CD1c-positive myeloid dendritic cell (primary cell): Measurements from ENCODE around the gene LRFN4.

Source experiments
- DNase-seq: peaks from one replicate; pipeline ENCODE4 v3.0.0-alpha.2; 2016; ENCODE audit errors: extremely low spot score

The LRFN4 gene

GRCh38 chr11:66845143-66845875 lies 11.6 kb upstream of the LRFN4 start:
- DNase-seq: no peak

GRCh38 chr11:66845876-66846212 lies 11.0 kb upstream of the LRFN4 start:
- no peak for DNase-seq

DNA sequence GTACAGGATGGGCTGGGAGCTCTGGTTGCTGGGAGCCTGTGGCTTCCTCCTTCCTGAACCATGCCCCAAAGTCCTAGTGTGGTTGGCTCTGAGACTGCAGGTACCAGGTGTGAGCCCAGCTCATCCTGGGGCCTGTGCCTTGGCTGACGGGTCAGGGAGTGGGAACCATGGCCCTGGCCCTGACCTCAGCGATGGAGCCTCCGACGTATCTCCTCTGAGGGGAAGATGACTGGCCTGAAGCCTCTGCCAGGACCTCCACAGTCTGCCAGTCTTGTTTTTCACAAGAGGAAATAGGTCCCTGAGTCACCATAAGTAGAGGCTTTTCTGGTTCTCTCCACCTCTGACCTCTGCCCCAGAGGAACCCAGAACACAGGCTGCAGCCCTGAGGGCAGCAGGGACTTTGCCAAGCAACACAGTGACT lies 10.2 kb upstream of the LRFN4 start:
- peak; percentile 55 for DNase-seq

DNA sequence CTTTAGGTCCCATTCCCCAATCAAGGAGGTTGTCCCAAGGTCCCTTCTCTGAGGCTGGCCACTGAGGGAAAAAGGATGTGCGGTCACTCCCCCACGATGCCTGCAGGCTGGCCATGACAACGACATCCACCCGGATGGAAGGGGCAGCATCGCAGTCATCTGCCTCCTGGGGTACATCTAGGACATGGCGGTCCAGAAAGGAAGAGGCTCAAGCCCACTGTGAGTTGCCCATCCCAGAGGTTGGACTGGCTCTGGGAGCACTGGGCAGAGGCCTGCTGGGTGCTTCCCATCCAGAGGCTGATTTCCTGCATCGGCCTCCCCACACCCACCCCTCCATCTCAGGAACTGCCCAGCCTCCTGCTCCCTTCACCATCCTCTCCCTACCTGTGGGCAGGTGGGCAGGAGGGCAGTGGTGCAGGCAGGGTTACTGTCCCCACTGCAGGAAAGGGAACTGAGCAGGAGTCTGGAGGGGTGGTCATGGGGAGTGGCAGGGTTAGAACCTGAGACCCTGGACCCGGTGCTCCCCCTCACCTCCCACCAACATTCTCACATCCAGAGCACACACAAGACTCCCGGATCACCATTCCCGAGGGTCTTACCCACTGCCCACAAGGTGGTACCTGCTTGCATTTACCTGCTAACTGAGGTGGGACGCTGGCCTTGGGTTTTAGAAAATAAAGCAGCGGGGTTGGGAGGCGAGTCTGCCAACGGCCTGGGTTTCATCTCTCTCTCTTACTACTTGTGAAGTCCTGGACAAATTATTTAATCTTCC lies 9.2 kb upstream of the LRFN4 start:
- no peak for DNase-seq

DNA sequence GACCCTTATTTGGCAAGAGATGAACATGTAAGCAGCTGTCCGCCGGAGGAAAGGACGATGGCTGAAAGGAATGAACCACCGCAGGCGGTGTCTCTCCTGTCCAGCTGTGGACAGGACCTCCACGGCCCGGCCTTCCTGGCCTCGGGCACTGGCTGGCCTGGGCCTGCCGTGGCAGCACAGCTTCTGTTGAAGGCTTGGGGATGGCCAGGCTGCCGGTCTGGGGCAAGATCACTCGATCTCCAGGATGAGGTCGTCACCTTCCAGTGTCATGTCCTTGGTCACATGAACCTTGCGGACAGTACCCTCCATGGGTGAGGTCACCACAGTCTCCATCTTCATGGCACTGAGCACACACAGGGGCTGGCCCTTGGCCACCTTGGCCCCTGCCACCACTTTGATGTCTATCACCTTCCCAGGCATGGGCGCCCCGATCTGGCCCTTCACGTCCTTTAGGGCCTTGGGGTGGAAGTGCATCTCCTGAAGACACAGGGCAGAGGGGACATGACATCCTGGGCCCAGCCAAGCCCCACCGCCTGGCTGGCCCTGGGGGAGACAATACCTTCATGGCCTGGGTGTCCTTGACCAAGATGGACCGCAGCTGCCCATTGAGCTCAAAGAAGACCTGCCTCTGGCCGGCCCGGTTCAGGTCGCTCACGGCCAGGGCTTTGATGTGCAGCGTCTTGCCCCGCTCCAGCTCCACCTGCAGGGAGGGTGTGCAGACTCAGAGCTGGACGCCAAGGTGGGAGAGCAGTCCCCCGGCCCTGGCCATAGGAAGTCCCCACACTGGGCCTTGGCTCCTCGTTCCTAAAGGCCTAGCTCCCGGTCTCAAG lies 8.0 kb upstream of the LRFN4 start:
- DNase-seq: no peak

- no peak for DNase-seq
These were observed 7.2 kb upstream of the LRFN4 start for GRCh38 chr11:66849501-66850234.

- no peak for DNase-seq
These were observed 6.7 kb upstream of the LRFN4 start for GRCh38 chr11:66850235-66850587.

DNA sequence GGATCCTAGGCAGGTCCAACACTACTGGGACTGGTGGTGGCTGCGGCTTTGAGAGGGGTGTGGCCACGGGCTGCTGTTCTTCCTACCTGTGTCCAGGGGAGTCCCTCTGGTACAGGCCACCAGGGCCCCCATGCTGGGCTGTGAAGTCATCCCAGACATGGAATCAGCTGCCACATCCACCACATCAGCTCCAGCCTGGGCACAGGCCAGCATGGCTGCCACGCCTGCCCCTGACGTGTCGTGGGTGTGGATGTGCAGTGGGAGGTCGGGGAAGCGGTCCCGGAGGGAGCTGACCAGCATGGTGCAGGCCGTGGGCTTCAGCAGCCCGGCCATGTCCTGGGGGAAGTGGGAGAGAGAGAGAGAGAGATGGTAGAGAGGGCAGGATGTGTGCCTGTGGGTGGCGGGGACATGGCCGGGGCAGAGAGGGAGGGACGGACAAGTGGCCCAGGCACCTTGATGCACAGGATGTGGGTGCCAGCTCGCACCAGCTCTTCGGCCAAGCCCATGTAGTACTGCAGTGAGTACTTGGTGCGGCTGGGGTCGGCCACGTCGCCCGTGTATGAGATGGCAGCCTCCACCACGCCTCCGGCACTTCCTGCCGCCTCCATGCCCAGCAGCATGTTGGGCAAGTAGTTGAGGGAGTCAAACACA lies 6.2 kb upstream of the LRFN4 start:
- DNase-seq: no peak

- DNase-seq: no peak
These were observed 5.6 kb upstream of the LRFN4 start for GRCh38 chr11:66851239-66851596.

DNA sequence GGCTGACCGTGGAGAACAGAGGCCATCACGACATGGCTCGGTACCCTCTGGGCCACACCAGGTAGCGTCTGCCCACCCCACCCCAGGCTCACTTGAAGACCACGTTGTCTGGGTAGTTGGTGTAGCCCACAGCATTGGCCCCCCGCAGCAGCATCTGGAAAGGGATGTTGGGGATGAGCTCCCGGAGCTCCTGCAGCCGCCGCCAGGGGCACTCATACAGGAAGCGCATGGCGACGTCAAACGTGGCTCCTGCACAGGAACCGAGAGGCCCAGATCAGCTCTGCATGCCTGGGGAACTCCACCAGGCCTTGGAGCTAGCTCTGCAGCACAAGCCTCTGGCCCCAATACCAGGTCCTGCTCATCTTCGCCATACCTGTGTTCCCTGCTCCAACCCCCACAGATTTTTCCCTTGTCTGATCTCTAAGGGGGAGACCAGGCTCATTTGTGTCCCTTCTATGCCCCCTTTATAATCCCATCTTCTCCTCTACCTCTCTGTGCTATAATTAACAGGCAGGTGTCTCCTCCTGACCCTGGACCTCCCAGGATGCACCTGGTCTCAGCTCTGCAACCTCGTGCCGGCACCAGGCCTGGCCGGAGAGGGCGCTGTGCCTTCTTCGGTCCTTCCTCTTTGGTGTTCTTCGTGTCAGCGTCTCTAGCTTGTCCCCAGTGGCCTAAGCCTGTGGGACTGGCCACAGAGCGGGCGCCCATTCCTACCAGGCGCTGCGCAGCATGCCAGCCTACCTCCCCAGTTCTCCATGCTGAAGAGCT lies 5.0 kb upstream of the LRFN4 start:
- peak; percentile 58 for DNase-seq

DNA sequence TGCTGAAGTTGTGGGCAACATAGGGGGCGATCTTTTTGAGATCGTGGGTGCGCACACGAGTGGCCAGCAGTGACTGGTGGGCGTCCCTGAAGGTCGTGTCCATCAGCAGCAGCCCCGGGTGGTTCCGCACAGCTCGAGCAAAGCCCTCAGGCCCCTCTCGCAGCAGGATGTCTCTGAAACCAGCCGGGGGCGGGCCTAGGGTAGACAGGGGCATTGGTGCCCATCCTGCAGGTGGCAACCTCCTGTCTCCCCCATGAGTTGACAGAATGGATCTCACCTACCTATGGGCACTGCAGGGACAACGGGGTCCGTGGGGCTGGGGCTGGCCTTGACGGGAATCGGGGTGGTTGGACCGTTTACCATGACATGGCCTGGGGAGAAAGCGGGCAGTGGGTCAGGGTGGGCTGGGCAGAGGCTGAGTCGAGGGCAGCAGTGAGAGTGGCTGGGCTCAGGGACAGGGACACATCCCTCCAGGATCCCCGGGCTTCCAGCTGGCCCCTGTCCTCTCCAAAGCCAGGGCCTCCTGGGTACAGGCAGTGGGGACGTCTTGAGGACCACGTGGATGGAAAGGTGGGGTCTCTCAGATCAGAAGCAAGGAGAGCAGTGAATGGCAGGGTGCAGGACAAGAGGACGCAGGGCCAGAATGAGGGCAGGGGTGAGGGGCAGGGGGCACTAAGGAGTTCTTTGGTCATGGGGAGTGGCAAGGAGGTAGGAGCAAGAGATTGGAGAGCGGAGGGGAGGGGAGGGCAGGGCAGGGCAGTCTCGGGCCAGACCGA lies 4.2 kb upstream of the LRFN4 start:
- DNase-seq: no peak

- DNase-seq: no peak
These were observed 3.3 kb upstream of the LRFN4 start for GRCh38 chr11:66853242-66854229.

DNA sequence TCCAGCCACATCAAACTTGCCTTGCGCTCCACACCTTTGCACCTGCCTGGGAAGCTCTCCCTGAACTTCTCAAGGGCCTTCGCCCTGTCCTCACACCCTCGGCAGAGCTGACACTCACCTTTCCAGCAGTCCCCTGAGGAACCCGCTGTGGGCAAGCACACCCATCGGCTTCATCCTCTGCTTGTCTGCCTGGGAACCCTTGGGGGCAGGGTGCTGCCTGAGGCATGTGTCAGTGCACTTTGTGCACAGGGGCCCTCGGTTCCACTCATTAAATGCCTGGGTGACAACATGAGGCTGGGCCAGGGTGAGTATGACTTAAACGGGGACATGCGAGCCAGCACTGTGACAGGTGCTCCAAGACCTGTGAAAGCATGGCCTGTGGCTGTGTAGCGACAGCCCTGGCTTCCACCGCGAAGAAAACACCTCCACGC lies 2.6 kb upstream of the LRFN4 start:
- DNase-seq: no peak

GRCh38 chr11:66854729-66855211 lies 2.1 kb upstream of the LRFN4 start:
- DNase-seq: no peak

DNA sequence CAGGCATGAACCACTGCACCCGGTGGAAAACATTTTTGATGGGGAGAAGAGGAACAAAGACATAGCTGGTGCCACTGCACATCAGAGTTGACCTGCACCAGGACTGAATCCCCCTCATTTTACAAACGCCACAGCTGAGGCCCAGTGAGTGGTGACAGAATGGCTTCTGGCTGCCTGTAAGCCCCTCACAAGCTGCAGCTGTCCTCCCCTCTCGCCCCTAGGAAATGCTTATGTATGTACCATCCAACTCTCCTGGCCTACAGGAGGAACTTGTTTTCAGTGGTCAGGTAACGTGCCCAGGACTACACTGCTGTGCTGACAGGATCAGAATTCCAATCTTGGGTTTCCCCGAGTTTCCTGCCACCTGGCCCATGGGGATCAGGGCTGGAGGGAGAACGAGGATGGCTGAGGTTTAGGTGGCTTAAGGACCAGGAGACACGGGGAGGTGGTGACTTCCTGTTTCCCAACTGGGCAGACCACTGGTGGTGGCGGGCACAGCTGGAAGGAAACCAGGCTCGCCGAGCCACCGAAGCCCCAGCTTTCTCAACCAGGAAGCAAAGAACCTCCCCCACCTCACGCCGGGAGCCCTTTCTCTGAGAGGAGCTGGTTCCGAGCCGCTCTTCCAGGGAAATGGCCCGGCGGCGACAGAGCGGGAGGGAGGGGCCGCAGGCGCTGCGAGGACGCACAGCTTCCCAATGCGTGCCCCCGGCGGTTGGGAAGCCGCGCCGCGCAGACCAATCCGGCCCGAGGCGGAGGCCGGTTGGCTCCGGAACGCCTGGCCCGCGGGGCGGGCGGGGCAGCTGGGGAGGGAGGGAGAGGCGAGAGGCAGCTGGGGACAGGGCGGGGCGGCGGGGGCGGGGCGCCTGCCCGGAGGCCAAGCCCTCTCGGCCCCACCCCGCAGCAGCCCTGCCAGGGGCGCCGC lies 1.0 kb upstream of the LRFN4 start:
- DNase-seq: peak; percentile 96

DNA sequence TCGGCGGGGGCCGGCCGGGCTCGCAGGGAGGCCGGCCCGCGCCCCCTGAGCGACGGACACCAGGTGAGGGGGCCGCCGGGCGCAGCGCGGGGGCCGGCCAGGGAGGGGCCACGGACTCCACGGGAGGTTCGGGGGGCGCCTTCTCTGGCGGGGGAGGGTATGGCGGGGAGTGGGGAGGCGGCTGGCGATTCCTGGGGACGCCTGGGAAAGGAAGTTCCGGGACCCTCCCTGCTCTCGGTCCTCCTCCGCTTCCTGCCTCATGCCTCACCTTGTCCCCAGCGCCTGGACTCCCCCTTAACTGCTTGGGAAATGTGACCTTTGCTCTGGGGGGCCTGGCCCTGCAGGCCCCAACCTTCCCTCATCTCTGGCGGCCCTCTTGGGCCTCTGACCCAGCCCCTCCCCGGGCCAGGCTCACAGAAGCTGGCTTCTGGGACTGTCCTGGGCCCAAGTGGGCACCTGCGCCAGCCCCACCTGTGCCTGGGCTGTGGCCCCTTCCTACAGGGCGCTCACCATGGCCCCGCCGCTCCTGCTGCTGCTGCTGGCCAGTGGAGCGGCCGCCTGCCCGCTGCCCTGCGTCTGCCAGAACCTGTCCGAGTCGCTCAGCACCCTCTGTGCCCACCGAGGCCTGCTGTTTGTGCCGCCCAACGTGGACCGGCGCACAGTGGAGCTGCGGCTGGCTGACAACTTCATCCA lies 516 bp downstream of the LRFN4 start:
- DNase-seq: no peak

GRCh38 chr11:66857927-66858185 lies 992 bp downstream of the LRFN4 start:
- DNase-seq: no peak
